Liver (tissue), 3 donors: ENCODE results near the gene MYF5.

Experiments
- ATF3 ChIP-seq: IDR thresholded peaks from 2 replicates; pipeline ENCODE4 v1.6.1; 2016; ENCODE audit warnings: antibody characterized with exemption
- CTCF ChIP-seq: fragments of 150-350 bp; IDR thresholded peaks from 2 replicates; pipeline ENCODE4 v1.5.1; 2017; ENCODE audit warnings: improper control_type of control experiment, low read depth, low read length; ENCODE audit not compliant: missing input control
- FOXA1 ChIP-seq: IDR thresholded peaks from 2 replicates; pipeline ENCODE4 v1.6.1; 2016; ENCODE audit warnings: antibody characterized with exemption
- JUND ChIP-seq, 2 donors: IDR thresholded peaks; 2 replicates each; pipeline ENCODE4 v1.6.1; 2016; ENCODE audit warnings: antibody characterized with exemption in 2 of 2
- REST ChIP-seq: IDR thresholded peaks from 2 replicates; pipeline ENCODE4 v1.6.1; 2016; ENCODE audit warnings: antibody characterized with exemption, mild to moderate bottlenecking
- SP1 ChIP-seq: IDR thresholded peaks from 2 replicates; pipeline ENCODE4 v1.6.1; 2018; ENCODE audit warnings: antibody characterized with exemption, mild to moderate bottlenecking
- TAF1 ChIP-seq: conservative IDR thresholded peaks from 2 replicates; pipeline ENCODE4 v1.6.1; 2016; ENCODE audit warnings: antibody characterized with exemption, mild to moderate bottlenecking
- YY1 ChIP-seq: IDR thresholded peaks from 2 replicates; pipeline ENCODE4 v1.6.1; 2016; ENCODE audit warnings: antibody characterized with exemption, mild to moderate bottlenecking
- donor health status: healthy.
- donor health status: healthy.

GRCh38 chr12:80745851-80746505 is 29.3 kb downstream of the MYF5 start:
- TF ChIP-seq CTCF (no peak), YY1 (no peak), REST (no peak), FOXA1 (no peak), TAF1 (no peak), ATF3 (no peak), JUND (IDR thresholded peaks at IDR 0.05) (no peak), SP1 (no peak)
